Keratinocyte (primary cell): ENCODE measurements around the gene SLC17A9.

ENCODE experiments used
- CTCF ChIP-seq, 3 experiments: IDR thresholded peaks in 1 of 3; conservative IDR thresholded peaks in 1 of 3; optimal IDR thresholded peaks in 1 of 3; 2 replicates in 2 of 3; 3 replicates in 1 of 3; pipeline versions ENCODE3 to v1.5.1; 2011; ENCODE audit warnings: low read length in 3 of 3, mild to moderate bottlenecking in 3 of 3, moderate library complexity in 2 of 3, control low read depth in 1 of 3, inconsistent platforms in 1 of 3; ENCODE audit not compliant: insufficient read depth in 2 of 3; ENCODE audit errors: extremely low read depth in 1 of 3
- EZH2 ChIP-seq: IDR thresholded peaks from one replicate; pipeline ENCODE4 v1.6.1; 2012; ENCODE audit warnings: inconsistent platforms, mild to moderate bottlenecking, low read length, moderate library complexity

DNA sequence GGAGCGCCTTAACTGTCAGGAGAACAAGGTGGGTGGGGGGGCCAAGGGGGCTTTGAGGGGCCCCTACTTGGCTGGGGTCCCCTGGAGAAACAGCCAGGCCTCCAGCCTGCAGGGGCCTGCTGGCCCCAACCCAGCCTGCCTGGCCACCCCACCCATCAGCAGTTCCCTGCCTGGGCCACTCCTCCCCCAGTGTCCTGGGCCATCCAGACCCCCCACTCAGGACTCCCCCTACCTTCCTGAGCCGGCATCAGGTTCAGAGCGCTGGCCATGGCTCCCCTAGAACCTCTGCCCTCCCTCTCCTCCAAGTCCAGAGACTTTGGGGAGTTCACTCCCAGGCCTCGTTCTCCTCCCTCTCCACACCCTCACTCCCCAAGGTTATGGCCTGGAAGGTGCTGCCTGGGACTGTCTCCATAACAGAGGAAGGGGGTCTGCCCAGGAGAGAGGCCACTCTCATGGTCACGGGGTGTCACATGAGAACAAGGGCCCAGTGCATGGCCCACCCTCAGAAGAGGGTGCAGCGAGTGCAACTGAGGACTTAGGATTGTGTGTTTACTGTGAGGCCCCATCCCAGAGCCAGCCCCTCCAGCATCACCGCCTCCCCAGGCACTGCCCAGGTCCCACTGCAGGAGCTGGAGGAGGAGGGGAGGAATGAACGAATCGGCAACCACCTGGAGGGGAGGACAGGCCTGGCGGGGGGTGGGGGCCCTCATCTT lies 6.0 kb downstream of the SLC17A9 start:
- no peak for TF ChIP-seq CTCF (optimal IDR thresholded peaks at IDR 0.05 in 1 of 3, IDR thresholded peaks at IDR 0.05 in 1 of 3, conservative IDR thresholded peaks at IDR 0.05 in 1 of 3; ENCODE audit: extremely low read depth in 1 of 3, insufficient read depth in 2 of 3, low read length in 3 of 3)
- no peak for TF ChIP-seq EZH2
